OCI-LY7 (cell line): Measurements from ENCODE around the gene TOMM20. TPM values are rescaled to one million over a fixed set of nuclear protein-coding genes. Genes with fewer than 3 reads are reported as not detected.

Source experiments
- BruUV-seq: library from RNA; stranded (reverse); fragments of 400-500 nt; replicated peaks from 2 replicates; lab custom pipeline; 2021; lab: Mats Ljungman, UMichigan
- CTCF ChIA-PET: fragments of 300-600 bp; sonication (Branson Sonifier 250); formaldehyde crosslinking; loops from one replicate; lab custom pipeline; 2022; ENCODE audit warnings: antibody characterized with exemption; ENCODE audit not compliant: unreplicated experiment; lab: Charles Lee
- POLR2A ChIA-PET: fragments of 300-600 bp; sonication (Branson Sonifier 250); formaldehyde crosslinking; loops from one replicate; lab custom pipeline; 2022; ENCODE audit warnings: antibody characterized with exemption; lab: Charles Lee
- DNase-seq: peaks from one replicate; pipeline ENCODE4 v3.0.0-alpha.2; 2015; ENCODE audit warnings: low spot score
- H2AFZ ChIP-seq: fragments of 200-600 bp; sonication (generic), shearing (Covaris generic); 2 replicates; pipeline ENCODE4 v1.6.1; 2014; ENCODE audit warnings: mild to moderate bottlenecking, antibody characterized with exemption, low read length, moderate library complexity
- H3K27ac ChIP-seq: fragments of 200-600 bp; sonication (generic); 2 replicates; pipeline ENCODE4 v1.5.1; 2014; ENCODE audit warnings: mixed run types, low read depth, mild to moderate bottlenecking, moderate library complexity, low read length, inconsistent platforms; ENCODE audit not compliant: poor library complexity, severe bottlenecking
- H3K36me3 ChIP-seq: fragments of 200-600 bp; sonication (generic); 2 replicates; pipeline ENCODE4 v1.6.1; 2014; ENCODE audit warnings: mild to moderate bottlenecking, antibody characterized with exemption, low read length, moderate library complexity, mixed read lengths; ENCODE audit not compliant: insufficient read depth
- H3K4me1 ChIP-seq: fragments of 200-600 bp; sonication (generic); 2 replicates; pipeline ENCODE4 v1.5.1; 2014; ENCODE audit warnings: mild to moderate bottlenecking, low read length; ENCODE audit not compliant: insufficient read depth, poor library complexity, severe bottlenecking
- H3K4me2 ChIP-seq: fragments of 200-600 bp; sonication (generic); 2 replicates; pipeline ENCODE4 v1.6.1; 2014; ENCODE audit warnings: mild to moderate bottlenecking, low read length
- H3K4me3 ChIP-seq: fragments of 200-600 bp; sonication (generic); 2 replicates; pipeline ENCODE4 v1.5.1; 2014; ENCODE audit warnings: mild to moderate bottlenecking, low read depth, low read length; ENCODE audit not compliant: poor library complexity, severe bottlenecking
- H3K79me2 ChIP-seq: fragments of 200-600 bp; sonication (generic); 2 replicates; pipeline ENCODE4 v1.6.1; 2016; ENCODE audit warnings: low read depth, mild to moderate bottlenecking, low read length, moderate library complexity, mixed read lengths; ENCODE audit not compliant: insufficient read depth
- H3K9me2 ChIP-seq: fragments of 200-600 bp; sonication (generic); 2 replicates; pipeline ENCODE4 v1.6.1; 2016; ENCODE audit warnings: mild to moderate bottlenecking, low read length, mixed read lengths; ENCODE audit not compliant: insufficient read depth
- H3K9me3 ChIP-seq: fragments of 200-600 bp; sonication (generic); 2 replicates; pipeline ENCODE4 v1.6.1; 2014; ENCODE audit warnings: mild to moderate bottlenecking, mixed run types, low read length, mixed read lengths
- H4K20me1 ChIP-seq: fragments of 200-600 bp; sonication (generic); 2 replicates; pipeline ENCODE4 v1.6.1; 2014; ENCODE audit warnings: mild to moderate bottlenecking, antibody characterized with exemption, low read length, moderate library complexity, mixed read lengths; ENCODE audit not compliant: insufficient read depth
- EZH2phosphoT487 ChIP-seq: fragments of 200-600 bp; sonication (generic); IDR thresholded peaks from 2 replicates; pipeline ENCODE4 v1.6.1; 2018; ENCODE audit warnings: low read depth, borderline replicate concordance, mild to moderate bottlenecking, mixed run types, antibody characterized with exemption, low read length, moderate library complexity, mixed read lengths
- intact Hi-C: fragments of 100-400 bp; cut with micrococcal nuclease; formaldehyde crosslinking; loops from one replicate; pipeline ENCODE4 v1.10.0; 2022; ENCODE audit not compliant: unreplicated experiment
- total RNA-seq, 2 experiments: library from RNA; depleted of rRNA in 1 of 2; stranded (reverse); fragments of >200 nt in 1 of 2; shearing (Covaris generic) in 1 of 2; gene quantifications; 2 replicates each; pipeline ENCODE4 v1.2.3, GENCODE V29; 2014 to 2022
- TF ChIP-seq, protein P1 (sequence below): fragments of 200-600 bp; sonication (generic); conservative IDR thresholded peaks from 2 replicates; pipeline ENCODE4 v1.5.1; 2014; ENCODE audit warnings: mild to moderate bottlenecking, antibody characterized with exemption, low read length, moderate library complexity, mixed read lengths

The TOMM20 gene
- total RNA-seq, 2 experiments from 2014 or later, result 76.7 to 133 TPM

DNA sequence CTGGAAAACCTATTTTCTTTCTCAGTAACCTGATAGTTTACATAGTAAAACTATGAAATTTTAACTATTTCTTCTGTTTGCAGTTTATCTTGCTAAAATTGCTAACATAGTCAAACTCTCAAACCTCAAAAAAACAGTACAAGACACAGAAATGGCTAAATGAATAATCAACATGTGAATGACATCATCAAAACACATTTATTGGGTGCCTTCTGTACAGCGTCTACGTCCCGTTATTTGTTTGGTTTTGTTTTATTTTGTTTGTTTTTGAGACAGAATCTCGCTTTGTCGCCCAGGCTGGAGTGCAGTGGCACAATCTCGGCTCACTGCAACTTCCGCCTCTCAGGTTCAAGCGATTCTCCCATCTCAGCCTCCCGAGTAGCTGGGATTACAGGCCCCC lies 21.2 kb upstream of the TOMM20 start:
- ChIA-PET CTCF (no interaction called here), POLR2A (no interaction called here)
- no peak overlapping the region for H3K27ac ChIP-seq
- H3K9me2 ChIP-seq, result no peaks in the 10 kb centered on the region
- no TSS peak for BruUV-seq
- no peak overlapping the region for H2AFZ ChIP-seq
- H3K4me3 ChIP-seq, result no peak overlapping the region
- H3K9me3 ChIP-seq, result no peaks in the 10 kb centered on the region
- H3K36me3 ChIP-seq, result peaks cover 97% of the 10 kb centered on the region
- no peaks in the 10 kb centered on the region for H3K4me1 ChIP-seq
- H3K4me2 ChIP-seq, result no peak overlapping the region
- TF ChIP-seq, protein P1, sequence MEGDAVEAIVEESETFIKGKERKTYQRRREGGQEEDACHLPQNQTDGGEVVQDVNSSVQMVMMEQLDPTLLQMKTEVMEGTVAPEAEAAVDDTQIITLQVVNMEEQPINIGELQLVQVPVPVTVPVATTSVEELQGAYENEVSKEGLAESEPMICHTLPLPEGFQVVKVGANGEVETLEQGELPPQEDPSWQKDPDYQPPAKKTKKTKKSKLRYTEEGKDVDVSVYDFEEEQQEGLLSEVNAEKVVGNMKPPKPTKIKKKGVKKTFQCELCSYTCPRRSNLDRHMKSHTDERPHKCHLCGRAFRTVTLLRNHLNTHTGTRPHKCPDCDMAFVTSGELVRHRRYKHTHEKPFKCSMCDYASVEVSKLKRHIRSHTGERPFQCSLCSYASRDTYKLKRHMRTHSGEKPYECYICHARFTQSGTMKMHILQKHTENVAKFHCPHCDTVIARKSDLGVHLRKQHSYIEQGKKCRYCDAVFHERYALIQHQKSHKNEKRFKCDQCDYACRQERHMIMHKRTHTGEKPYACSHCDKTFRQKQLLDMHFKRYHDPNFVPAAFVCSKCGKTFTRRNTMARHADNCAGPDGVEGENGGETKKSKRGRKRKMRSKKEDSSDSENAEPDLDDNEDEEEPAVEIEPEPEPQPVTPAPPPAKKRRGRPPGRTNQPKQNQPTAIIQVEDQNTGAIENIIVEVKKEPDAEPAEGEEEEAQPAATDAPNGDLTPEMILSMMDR, result no peak
- TF ChIP-seq EZH2phosphoT487, result no peak
- no peaks in the 10 kb centered on the region for H3K79me2 ChIP-seq
- intact Hi-C loops, result no loop called here
- DNase-seq, result no peak
- no peaks in the 10 kb centered on the region for H4K20me1 ChIP-seq

DNA sequence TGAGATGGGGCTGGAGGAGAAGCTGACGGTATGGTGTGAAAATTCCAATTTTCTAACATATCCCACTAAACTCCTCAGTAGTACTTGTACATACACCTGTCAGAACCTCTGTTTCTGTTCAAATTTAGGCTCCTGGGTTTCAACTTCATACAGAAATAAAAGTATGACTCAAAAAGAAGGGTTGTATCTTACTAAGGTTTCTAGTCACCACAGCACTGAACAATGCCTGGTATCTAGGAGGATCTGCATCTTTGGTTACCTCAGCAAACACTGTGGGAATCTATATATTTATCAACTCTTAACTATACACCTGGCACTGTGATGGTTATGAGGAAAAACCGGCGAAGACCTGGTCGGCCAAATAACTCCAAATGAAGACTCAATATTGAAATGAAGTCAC lies 18.6 kb upstream of the TOMM20 start:
- Histone ChIP-seq H3K27ac (no peak overlapping the region), H3K9me2 (no peaks in the 10 kb centered on the region), H3K36me3 (peaks cover 97% of the 10 kb centered on the region), H3K4me2 (no peak overlapping the region), H3K9me3 (no peaks in the 10 kb centered on the region), H3K4me1 (no peaks in the 10 kb centered on the region), H2AFZ (no peak overlapping the region), H3K4me3 (no peak overlapping the region), H3K79me2 (peaks cover 6% of the 10 kb centered on the region; the same call in 1 of the 2 replicates), H4K20me1 (no peaks in the 10 kb centered on the region)
- DNase-seq, result no peak
- ChIA-PET CTCF (no interaction called here), POLR2A (interaction anchor here (0.5 to 1.9 kb wide), 3 partner anchors 13 to 750 kb away, joined by 3 to 5 read pairs (median 3); partner anchors contain the start of gene RBM34)
- no peak for TF ChIP-seq EZH2phosphoT487
- TF ChIP-seq, protein P1, result no peak
- BruUV-seq, result no TSS peak
- intact Hi-C loops, result no loop called here

DNA sequence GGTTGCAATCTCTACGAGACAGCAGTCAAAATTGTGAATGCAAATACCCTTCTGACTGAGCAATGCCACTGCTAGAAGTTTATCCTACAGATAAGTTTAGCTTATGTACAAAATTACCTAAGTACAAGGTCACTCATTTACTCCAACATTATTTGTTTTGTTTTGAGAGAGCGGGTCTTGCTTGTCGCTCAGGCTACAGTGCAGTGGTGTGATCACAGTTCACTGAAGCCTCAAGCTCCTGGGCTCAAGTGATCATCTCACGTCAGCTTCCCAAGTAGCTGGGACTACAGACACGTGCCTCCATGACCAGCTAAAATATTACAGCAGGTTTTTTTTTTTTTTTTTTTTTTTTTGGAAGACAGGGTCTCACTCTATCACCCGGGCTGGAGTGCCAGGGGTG lies 17.0 kb upstream of the TOMM20 start:
- CTCF ChIA-PET, result no interaction called here
- Histone ChIP-seq H3K36me3 (peaks cover 89% of the 10 kb centered on the region), H3K27ac (no peak overlapping the region), H3K79me2 (peaks cover 6% of the 10 kb centered on the region; the same call in 1 of the 2 replicates), H2AFZ (no peak overlapping the region), H3K4me2 (no peak overlapping the region), H3K4me3 (no peak overlapping the region), H3K9me2 (no peaks in the 10 kb centered on the region), H3K9me3 (no peaks in the 10 kb centered on the region), H3K4me1 (no peaks in the 10 kb centered on the region), H4K20me1 (no peaks in the 10 kb centered on the region)
- POLR2A ChIA-PET, result interaction anchor here (0.6 to 0.9 kb wide), 6 partner anchors 8 to 650 kb away, joined by 3 to 6 read pairs (median 4); no protein-coding TSS in a partner anchor
- TF ChIP-seq, protein P1, result no peak
- no peak for TF ChIP-seq EZH2phosphoT487
- no TSS peak for BruUV-seq
- no peak for DNase-seq
- intact Hi-C loops, result no loop called here
